HG03064 (cell line): ENCODE data around the gene VGF.
"Not testable (repeated sequence)": the region's sequence is repeated elsewhere in the genome, so short reads cannot be mapped to it uniquely, and the experiment has no call there.

Experiments used
- ATAC-seq: cut with Tn5 transposase; IDR thresholded peaks from one replicate; pipeline ENCODE4 v1.9.1; 2021; ENCODE audit warnings: low read depth; ENCODE audit not compliant: unreplicated experiment

The VGF gene

DNA sequence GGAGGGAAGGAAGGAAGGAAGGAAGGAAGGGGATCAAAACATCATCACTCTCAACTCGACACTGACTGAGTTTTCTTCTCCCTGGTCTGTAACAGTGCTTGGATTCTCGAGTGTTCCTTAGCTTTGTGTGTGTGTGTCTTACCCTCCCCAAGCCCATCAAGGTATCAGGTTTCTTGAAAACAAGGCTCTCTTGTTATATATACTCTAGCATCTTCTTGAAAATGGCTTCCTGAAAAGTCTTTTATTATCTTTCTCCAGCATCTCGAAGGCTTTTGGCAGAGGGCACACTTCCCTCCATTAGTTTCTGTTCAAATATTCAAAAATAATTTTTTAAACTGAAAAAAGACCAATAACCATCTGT is 25.1 kb downstream of the VGF start:
- ATAC-seq: no peak

DNA sequence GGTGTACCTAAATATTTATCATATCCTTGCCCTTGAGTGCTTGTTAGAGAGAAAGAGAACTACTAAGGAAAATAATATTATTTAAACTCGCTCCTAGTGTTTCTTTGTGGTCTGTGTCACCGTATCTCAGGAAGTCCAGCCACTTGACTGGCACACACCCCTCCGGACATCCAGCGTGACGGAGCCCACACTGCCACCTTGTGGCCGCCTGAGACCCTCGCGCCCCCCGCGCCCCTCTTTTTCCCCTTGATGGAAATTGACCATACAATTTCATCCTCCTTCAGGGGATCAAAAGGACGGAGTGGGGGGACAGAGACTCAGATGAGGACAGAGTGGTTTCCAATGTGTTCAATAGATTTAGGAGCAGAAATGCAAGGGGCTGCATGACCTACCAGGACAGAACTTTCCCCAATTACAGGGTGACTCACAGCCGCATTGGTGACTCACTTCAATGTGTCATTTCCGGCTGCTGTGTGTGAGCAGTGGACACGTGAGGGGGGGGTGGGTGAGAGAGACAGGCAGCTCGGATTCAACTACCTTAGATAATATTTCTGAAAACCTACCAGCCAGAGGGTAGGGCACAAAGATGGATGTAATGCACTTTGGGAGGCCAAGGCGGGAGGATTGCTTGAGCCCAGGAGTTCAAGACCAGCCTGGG is 27.0 kb downstream of the VGF start:
- ATAC-seq: peak; percentile 79

DNA sequence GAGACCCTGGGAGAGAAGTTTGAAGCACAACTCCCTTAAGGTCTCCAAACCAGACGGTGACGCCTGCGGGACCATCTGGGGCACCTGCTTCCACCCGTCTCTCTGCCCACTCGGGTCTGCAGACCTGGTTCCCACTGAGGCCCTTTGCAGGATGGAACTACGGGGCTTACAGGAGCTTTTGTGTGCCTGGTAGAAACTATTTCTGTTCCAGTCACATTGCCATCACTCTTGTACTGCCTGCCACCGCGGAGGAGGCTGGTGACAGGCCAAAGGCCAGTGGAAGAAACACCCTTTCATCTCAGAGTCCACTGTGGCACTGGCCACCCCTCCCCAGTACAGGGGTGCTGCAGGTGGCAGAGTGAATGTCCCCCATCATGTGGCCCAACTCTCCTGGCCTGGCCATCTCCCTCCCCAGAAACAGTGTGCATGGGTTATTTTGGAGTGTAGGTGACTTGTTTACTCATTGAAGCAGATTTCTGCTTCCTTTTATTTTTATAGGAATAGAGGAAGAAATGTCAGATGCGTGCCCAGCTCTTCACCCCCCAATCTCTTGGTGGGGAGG is 27.6 kb downstream of the VGF start:
- ATAC-seq: no peak

DNA sequence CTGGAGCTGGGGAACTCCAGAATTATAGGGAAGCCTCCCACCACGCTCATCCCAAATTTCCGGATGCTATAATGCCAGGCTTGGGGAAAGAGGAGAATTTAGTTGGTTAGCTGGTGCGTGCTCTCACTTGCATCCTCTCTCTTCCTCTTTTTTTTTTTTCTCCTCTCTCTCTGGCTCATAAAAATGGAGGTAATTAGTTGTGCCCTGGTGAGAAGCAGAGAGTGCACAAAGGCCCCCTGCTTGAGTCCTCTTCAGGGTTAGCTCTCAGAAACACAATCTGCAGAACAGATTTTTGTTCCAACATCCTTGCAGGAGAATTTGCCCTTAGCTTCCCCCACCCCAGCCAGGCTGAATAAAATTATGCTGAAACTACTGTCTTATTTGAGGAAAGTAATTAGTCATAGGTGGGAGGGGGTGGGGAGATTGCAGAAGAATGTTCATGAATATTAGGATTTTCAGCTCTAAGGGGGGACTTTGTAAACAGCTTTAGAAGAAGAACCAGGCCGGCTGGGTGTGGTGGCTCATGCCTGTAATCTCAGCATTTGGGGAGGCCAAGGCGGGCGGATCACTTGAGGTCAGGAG is 30.9 kb downstream of the VGF start:
- no peak for ATAC-seq

DNA sequence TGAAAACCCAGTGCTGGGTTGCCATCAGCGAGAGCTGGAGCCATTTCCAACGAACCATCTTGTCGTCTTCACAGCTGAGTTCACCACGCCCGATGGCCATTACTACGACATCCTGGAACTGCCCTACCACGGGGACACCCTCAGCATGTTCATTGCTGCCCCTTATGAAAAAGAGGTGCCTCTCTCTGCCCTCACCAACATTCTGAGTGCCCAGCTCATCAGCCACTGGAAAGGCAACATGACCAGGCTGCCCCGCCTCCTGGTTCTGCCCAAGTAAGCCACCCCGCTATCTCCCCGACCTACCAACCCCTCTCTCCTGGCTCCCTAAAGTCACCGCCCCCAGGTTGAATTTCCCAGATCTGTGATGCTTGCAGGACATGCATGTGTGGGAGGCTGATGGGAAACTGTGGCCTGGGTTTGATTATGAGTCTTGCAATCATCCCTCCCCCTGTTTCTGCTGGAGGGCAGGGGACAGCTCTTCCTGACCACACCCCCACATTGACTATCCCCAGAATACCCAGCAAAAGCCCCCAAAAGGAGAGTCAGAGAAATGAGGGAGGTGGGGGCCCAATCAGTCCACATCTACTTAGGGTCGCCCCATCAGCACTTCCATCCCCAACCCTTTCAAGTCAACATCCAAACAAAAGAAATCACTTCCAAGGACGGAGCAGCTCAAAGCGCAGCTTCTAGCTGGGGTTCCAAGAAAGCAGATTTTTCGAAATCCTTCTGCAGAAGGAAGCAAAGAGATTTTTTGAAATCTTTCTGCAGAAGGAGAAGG is 31.6 kb downstream of the VGF start:
- ATAC-seq: no peak

DNA sequence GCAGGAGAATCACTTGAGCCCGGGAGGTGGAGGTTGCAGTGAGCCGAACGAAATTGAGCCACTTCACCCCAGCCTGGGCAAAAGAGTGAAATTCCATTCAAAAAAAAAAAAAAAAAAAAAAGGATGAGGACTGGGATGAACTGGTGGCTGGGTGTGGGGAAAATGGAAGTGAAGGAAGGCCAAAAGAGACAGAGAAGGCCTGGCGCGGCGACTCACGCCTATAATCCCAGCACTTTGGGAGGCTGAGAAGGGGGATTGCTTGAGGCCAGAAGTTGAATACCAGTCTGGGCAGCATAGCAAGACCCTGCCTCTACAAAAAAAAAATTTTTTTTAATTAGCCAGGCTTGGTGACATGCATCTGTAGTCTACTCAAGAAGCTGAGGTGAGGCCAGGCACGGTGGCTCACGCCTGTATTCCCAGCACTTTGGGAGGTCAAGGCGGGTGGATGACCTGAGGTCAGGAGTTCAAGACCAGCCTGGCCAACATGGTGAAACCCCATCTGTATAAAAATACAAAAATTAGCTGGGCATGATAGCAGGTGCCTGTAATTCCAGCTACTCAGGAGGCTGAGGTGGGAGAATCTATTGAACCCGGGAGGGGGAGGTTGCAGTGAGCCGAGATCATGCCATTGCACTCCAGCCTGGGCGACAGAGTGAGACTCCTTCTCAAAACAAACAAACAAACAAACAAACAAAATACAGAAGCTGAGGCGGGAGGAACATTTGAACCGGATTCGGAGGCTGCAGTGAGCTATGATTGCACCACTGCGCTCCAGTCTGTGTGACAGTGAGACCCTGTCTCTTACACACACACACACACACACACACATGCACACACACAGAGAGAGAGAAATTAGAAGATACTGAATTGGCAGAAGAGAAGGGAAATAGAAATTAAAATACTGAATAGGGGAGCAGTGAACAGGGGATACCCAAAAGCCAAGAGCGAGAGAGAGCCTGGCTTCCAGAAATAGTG is 32.5 kb downstream of the VGF start:
- ATAC-seq: not testable (repeated sequence)

DNA sequence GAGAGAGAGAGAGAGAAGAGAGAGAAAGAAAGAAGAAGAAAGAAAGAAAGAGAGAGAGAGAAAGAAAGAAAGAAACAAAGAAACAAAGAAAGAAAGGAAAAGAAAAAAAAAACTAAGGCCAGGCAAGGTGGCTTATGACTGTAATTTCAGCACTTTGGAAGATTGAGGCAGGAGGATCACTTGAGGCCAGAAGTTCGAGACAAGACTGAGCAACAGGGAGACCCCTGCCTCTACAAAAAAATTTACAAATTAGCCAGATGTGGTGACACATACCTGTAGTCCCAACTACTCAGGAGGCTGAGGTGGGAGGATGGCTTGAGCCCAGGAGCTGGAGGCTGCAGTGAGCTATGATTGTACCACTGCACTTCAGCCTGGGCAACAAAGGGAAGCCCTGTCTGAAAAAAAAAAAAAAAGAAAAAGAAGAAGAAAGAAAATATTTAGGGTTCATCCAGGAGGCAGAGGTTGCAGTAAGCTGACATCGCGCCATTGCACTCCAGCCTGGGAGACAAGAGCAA is 35.7 kb downstream of the VGF start:
- no peak for ATAC-seq

DNA sequence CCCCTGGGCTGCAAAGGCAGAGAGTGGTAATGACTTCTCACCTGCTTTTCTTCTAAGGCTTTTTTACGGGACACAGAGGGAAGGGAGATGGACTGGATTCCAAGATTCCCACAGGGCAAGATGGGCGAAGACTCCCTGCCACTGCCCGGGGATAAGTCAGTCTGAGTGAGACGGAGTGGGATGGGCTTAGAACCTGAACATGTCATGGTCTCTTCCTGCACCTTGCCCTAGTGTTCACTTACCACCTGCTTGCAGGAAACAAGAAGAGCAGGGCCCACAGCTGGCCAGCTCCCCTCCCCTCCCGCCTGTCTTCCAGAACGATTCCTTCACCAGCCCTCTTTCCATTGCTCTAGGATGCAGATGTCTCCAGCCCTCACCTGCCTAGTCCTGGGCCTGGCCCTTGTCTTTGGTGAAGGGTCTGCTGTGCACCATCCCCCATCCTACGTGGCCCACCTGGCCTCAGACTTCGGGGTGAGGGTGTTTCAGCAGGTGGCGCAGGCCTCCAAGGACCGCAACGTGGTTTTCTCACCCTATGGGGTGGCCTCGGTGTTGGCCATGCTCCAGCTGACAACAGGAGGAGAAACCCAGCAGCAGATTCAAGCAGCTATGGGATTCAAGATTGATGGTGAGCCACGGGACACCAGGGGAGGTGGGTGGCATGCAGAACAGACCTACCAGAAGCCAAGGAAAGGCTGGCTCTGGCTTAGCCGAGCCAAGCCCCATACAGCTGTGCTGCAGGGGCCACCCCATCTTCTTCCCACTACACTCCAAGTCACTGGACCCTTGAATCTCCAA is 37.1 kb downstream of the VGF start:
- ATAC-seq: no peak

DNA sequence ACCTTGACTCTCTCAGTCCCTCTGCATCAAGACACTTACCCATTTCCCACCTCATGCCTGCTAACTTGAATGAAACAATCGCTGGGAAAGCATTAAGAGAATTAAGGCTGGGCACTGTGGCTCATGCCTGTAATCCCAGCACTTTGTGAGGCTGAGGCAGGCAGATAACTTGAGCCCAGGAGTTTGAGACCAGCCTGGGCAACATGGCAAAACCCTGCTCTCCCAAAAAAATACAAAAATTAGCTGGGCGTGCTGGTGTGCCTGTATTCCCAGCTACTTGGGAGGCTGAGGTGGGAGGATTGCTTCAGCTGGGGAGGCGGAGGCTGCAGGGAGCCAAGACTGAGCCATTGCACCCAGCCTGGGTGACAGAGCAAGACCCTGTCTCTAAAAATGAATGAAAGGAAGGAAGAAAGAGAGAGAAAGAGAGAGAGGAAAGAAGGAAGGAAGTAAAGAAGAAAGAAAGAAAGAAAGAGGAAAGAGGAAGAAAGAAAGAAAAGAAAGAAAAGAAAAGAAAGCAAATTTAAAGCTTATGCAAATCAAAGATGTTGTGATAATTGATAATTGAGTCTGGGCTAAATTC is 37.8 kb downstream of the VGF start:
- no peak for ATAC-seq

DNA sequence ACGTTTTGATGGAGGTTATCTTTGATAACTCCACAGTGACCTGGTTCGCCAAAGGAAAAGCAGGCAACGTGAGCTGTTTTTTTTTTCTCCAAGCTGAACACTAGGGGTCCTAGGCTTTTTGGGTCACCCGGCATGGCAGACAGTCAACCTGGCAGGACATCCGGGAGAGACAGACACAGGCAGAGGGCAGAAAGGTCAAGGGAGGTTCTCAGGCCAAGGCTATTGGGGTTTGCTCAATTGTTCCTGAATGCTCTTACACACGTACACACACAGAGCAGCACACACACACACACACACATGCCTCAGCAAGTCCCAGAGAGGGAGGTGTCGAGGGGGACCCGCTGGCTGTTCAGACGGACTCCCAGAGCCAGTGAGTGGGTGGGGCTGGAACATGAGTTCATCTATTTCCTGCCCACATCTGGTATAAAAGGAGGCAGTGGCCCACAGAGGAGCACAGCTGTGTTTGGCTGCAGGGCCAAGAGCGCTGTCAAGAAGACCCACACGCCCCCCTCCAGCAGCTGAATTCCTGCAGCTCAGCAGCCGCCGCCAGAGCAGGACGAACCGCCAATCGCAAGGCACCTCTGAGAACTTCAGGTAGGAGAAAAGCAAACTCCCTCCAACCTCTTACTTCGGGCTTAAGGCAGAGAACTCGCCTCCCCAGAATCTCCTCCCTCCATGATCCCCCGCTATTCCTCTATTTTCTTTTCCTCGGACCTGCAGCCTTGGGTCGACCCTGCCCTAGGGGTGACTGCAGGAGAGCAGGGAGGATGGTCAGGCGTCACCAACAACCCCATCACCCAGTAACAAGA is 38.5 kb downstream of the VGF start, which contains the start of gene SERPINE1:
Gene SERPINE1 (plus strand): TSS at position 454 of the 809 bp plus-strand sequence. CDS start 1,290 bp downstream, outside the sequence.
- peak; percentile 33 for ATAC-seq

DNA sequence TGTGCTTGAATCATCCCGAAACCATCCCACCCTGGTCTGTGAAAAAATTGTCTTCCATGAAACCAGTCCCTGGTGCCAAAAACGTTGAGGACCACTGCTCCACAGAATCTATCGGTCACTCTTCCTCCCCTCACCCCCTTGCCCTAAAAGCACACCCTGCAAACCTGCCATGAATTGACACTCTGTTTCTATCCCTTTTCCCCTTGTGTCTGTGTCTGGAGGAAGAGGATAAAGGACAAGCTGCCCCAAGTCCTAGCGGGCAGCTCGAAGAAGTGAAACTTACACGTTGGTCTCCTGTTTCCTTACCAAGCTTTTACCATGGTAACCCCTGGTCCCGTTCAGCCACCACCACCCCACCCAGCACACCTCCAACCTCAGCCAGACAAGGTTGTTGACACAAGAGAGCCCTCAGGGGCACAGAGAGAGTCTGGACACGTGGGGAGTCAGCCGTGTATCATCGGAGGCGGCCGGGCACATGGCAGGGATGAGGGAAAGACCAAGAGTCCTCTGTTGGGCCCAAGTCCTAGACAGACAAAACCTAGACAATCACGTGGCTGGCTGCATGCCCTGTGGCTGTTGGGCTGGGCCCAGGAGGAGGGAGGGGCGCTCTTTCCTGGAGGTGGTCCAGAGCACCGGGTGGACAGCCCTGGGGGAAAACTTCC is 39.2 kb downstream of the VGF start:
- peak; percentile 53 for ATAC-seq

DNA sequence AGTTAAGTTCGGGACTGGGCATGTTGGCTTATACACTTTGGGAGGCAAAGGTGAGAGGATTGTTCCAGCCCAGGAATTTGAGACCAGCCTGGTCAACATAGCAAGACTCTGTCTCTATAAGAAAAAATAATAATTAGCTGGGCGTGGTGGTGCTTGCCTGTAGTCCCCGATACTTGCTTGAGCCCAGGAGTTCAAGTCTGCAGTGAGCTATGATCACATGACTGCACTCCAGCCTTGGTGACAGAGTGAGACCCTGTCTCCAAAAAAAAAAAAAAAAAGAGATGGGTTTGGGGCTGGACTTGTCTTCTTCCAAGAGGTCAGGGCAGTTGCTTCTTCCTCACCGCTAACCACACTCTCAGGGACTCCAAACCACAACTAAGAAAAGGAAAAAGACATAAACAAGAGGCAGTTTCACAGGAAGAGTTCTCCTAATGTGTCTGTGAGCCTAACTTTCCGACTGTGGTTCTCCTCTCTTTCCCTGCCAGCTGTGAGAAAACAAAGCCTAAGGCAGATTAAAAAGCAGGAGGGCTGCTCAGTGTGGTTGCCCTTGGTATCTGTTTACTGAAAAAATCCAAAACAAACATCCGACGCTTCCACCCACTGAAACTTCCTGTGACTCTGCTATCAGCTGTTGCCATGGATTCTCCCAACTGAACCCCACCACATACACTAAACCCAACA is 40.9 kb downstream of the VGF start:
- ATAC-seq: no peak

DNA sequence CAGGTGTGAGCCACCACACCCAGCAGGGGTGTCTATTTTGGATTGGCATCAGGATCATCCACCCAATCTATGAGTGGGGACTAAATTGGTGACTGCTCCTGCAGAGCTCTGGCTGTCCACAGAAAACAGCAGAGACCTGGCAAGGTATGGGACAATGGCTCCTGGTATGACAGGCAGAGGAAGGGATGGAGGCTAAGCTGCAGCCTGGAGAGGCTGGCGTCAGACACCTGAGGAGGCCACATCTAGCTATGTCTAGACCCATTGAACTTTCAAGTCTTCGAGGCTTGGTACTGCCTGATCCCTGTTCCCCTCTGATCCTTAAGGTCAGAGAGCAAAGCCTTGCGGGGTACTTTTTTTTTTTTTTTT is 41.7 kb downstream of the VGF start:
- ATAC-seq: no peak

DNA sequence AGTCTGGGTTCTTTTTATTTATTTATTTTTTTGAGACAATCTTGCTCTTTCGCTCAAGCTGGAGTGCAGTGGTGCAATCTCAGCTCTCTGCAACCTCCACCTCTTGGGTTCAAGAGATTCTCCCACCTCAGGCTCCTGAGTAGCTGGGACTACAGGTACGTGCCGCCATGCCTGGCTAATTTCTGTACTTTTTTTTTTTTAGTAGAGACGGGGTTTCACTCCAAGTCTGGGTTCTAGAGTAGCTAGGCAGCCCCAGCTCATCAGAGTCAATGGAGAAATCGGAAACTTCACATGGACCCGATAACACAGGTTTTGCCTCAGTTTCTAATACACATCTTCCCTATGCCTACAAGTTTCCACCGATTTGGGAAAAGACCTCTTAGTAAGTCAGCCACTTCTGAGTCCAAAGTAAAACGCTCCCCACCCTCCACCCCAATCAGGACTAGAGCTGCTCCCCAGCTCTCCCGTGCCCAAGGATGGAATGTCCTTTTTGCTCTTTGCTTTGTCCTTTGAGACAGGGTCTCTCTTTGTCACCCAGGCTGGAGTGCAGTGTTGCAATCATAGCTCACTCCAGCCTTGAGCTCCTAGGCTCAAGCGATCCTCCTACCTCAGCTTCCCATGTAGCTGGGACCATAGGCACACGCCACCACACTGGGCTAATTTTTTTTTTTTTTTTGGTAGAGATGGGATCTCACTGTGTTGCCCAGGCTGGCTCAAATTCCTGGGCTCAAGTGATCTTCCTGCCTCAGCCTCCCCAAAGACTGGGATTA is 42.3 kb downstream of the VGF start:
- no peak for ATAC-seq

DNA sequence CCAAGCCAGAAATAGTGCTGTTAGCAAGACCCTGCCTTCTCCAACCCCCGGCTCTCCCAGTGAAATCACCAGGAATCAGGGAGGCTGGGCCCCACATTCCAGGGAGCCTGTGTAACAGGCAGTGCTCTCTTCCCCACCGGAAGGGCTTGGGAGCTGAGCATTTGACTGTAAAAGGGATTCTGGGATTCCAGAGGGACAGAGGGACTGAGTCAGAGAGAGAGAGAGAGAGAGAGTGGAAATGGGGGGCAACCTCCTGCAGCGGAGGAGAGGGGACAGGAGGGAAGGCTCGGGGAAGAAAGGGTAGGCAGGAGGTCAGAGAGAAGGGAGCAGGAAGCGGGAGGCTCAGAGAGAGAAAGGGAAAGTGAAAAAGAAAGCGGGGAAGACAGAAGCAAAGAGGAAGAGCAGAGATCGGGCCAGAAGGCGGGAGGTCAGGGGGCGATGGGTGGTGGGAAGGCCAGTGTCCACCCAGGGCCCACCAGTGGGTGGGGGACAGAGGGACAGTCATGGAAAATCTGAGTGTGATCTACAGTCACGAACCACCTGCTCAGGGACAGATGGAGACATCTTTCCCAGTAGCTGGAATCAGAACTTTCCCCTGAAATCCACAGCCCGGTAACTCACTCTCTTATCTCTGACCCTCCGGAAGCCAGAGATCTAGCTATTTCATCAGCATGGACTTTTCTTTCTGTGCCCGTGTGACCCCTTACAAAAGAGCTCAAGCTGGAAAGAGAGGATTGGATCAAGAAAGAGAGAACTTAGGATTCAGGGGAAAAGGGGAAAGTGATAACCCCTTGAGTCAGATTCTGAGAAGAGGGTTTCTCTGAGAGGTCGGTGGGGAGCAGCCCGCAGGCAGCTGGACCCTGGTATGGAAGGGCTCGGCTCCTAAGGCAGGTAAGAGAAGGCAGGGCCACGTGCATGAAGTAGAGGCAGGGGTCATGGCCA is 43.1 kb downstream of the VGF start:
- ATAC-seq: no peak
